GM23338 (cell line): ENCODE results near the gene PPCDC. TPM values are rescaled to one million over a fixed set of nuclear protein-coding genes. Genes with fewer than 3 reads are reported as not detected.

Experiments
- ATAC-seq: fragments of 200-7000 bp; cut with Tn5 transposase; 3 replicates; pipeline ENCODE4 v1.9.1; 2020
- DNase-seq: peaks from one replicate; pipeline ENCODE4 v3.0.0-alpha.2; 2015; ENCODE audit warnings: low spot score
- H2AFZ ChIP-seq: fragments of 200-600 bp; sonication (generic); 2 replicates; pipeline ENCODE4 v1.8.0; 2016; ENCODE audit warnings: antibody characterized with exemption, mild to moderate bottlenecking, moderate library complexity
- H3F3A ChIP-seq: fragments of 200-600 bp; sonication (generic); replicated peaks from 2 replicates; pipeline ENCODE4 v1.8.0; 2017; ENCODE audit warnings: antibody characterized with exemption, mixed run types, low read depth
- H3K27ac ChIP-seq: fragments of 200-600 bp; sonication (generic); 2 replicates; pipeline ENCODE4 v1.6.1; 2016; ENCODE audit warnings: low read depth
- H3K27me3 ChIP-seq: fragments of 200-600 bp; sonication (generic); 2 replicates; pipeline ENCODE4 v1.8.0; 2016; ENCODE audit warnings: mild to moderate bottlenecking, mixed run types, moderate library complexity; ENCODE audit not compliant: insufficient read depth
- H3K36me3 ChIP-seq: fragments of 200-600 bp; sonication (generic); 2 replicates; pipeline ENCODE4 v1.8.0; 2016; ENCODE audit warnings: mild to moderate bottlenecking; ENCODE audit not compliant: insufficient read depth
- H3K4me1 ChIP-seq: fragments of 200-600 bp; sonication (generic); 2 replicates; pipeline ENCODE4 v1.8.0; 2016; ENCODE audit warnings: mild to moderate bottlenecking, moderate library complexity; ENCODE audit not compliant: insufficient read depth
- H3K4me2 ChIP-seq: fragments of 200-600 bp; sonication (generic); 2 replicates; pipeline ENCODE4 v1.7.1; 2017; ENCODE audit warnings: mixed run types
- H3K4me3 ChIP-seq: fragments of 200-600 bp; sonication (generic); 2 replicates; pipeline ENCODE4 v1.6.1; 2016; ENCODE audit warnings: mixed run types
- H3K79me2 ChIP-seq: fragments of 200-600 bp; sonication (generic); replicated peaks from 2 replicates; pipeline ENCODE4 v1.8.0; 2017; ENCODE audit warnings: mild to moderate bottlenecking; ENCODE audit not compliant: insufficient read depth
- H3K9me2 ChIP-seq: fragments of 200-600 bp; sonication (generic); 2 replicates; pipeline ENCODE4 v1.8.0; 2017; ENCODE audit not compliant: insufficient read depth
- H4K20me1 ChIP-seq: fragments of 200-600 bp; sonication (generic); replicated peaks from 2 replicates; pipeline ENCODE4 v1.8.0; 2017; ENCODE audit warnings: mild to moderate bottlenecking; ENCODE audit not compliant: insufficient read depth
- H3K27ac Mint-ChIP-seq: 2 replicates; pipeline ENCODE4 v1.8.0; 2020; ENCODE audit warnings: inconsistent platforms, mild to moderate bottlenecking, moderate library complexity, mixed read lengths
- H3K27me3 Mint-ChIP-seq: 3 replicates; pipeline ENCODE4 v1.8.0; 2022; ENCODE audit warnings: low read depth, mild to moderate bottlenecking, moderate library complexity, mixed read lengths, inconsistent platforms; ENCODE audit not compliant: insufficient read depth, poor library complexity
- H3K36me3 Mint-ChIP-seq: 3 replicates; pipeline ENCODE4 v1.8.0; 2021; ENCODE audit warnings: low read depth, mild to moderate bottlenecking, inconsistent platforms, moderate library complexity, mixed read lengths
- H3K4me1 Mint-ChIP-seq: 3 replicates; pipeline ENCODE4 v1.8.0; 2020; ENCODE audit warnings: mild to moderate bottlenecking, inconsistent platforms, mixed read lengths
- H3K4me3 Mint-ChIP-seq: 3 replicates; pipeline ENCODE4 v1.8.0; 2021; ENCODE audit warnings: moderate library complexity, mild to moderate bottlenecking, inconsistent platforms, mixed read lengths
- H3K9me3 Mint-ChIP-seq: 3 replicates; pipeline ENCODE4 v1.8.0; 2020; ENCODE audit warnings: moderate library complexity, mild to moderate bottlenecking, inconsistent platforms, mixed read lengths
- CREB1 ChIP-seq: fragments of 250-450 bp; sonication (Bioruptor Pico); IDR thresholded peaks from 2 replicates; pipeline ENCODE4 v1.5.0; 2020; ENCODE audit warnings: low read depth, mild to moderate bottlenecking, moderate library complexity
- EZH2 ChIP-seq: fragments of 200-600 bp; sonication (generic); IDR thresholded peaks from one replicate; pipeline ENCODE4 v1.8.0; 2017; ENCODE audit warnings: antibody characterized with exemption, mild to moderate bottlenecking, low read depth; ENCODE audit not compliant: unreplicated experiment
- EZH2phosphoT487 ChIP-seq: fragments of 200-600 bp; sonication (generic); IDR thresholded peaks from one replicate; pipeline ENCODE4 v1.8.1; 2018; ENCODE audit warnings: antibody characterized with exemption; ENCODE audit not compliant: unreplicated experiment
- JUNB ChIP-seq: IDR thresholded peaks from one replicate; pipeline ENCODE4 v1.6.1; 2016; ENCODE audit warnings: antibody characterized with exemption; ENCODE audit not compliant: unreplicated experiment
- NANOG ChIP-seq: IDR thresholded peaks from 2 replicates; pipeline ENCODE4 v1.6.1; 2016; ENCODE audit warnings: antibody characterized with exemption, borderline replicate concordance
- POLR2AphosphoS5 ChIP-seq: IDR thresholded peaks from 2 replicates; pipeline ENCODE4 v1.6.1; 2016; ENCODE audit warnings: antibody characterized with exemption, low read depth
- STAT1 ChIP-seq: IDR thresholded peaks from one replicate; pipeline ENCODE4 v1.6.1; 2016; ENCODE audit warnings: antibody characterized with exemption; ENCODE audit not compliant: unreplicated experiment
- ZNF114 ChIP-seq: fragments of 250-450 bp; sonication (Bioruptor Pico); IDR thresholded peaks from 2 replicates; pipeline ENCODE4 v1.5.0; 2020; ENCODE audit warnings: mild to moderate bottlenecking, moderate library complexity
- ZNF331 ChIP-seq: fragments of 250-450 bp; sonication (Bioruptor Pico); IDR thresholded peaks from 2 replicates; pipeline ENCODE4 v1.5.0; 2020; ENCODE audit warnings: low read depth, mild to moderate bottlenecking, moderate library complexity
- polyA plus RNA-seq: library from polyadenylated mRNA; unstranded; fragments of >200 nt; fragmentation: Nextera tagmentation; extraction: Ambion mirVana; gene quantifications from 2 replicates; pipeline ENCODE4 v1.2.1, GENCODE V29; 2016
- total RNA-seq: library from RNA; depleted of rRNA; stranded (reverse); fragments of >200 nt; shearing (Covaris generic); gene quantifications from 2 replicates; pipeline ENCODE4 v1.2.3, GENCODE V29; 2014
- TF ChIP-seq, protein P1 (sequence below): IDR thresholded peaks from 2 replicates; pipeline ENCODE4 v1.6.1; 2016; ENCODE audit warnings: antibody characterized with exemption
- TF ChIP-seq, protein P2 (sequence below): fragments of 250-450 bp; sonication (Bioruptor Pico); IDR thresholded peaks from 2 replicates; pipeline ENCODE4 v1.5.0; 2020; ENCODE audit warnings: mild to moderate bottlenecking, moderate library complexity
- TF ChIP-seq, protein P3 (sequence below): IDR thresholded peaks from one replicate; pipeline ENCODE4 v1.6.1; 2018; ENCODE audit warnings: antibody characterized with exemption; ENCODE audit not compliant: unreplicated experiment
- TF ChIP-seq, protein P4 (sequence below), 2 experiments: fragments of 200-600 bp in 1 of 2; sonication (generic) in 1 of 2; conservative IDR thresholded peaks; 2 replicates each; pipeline versions ENCODE4 v1.5.1 to v1.6.1; 2016 to 2017; ENCODE audit warnings: antibody characterized with exemption in 2 of 2, low read depth in 2 of 2, mild to moderate bottlenecking in 2 of 2, moderate library complexity in 1 of 2

The PPCDC gene
- total and polyA plus RNA-seq, 2 experiments from 2014 or later = 17.8 to 40.2 TPM

DNA sequence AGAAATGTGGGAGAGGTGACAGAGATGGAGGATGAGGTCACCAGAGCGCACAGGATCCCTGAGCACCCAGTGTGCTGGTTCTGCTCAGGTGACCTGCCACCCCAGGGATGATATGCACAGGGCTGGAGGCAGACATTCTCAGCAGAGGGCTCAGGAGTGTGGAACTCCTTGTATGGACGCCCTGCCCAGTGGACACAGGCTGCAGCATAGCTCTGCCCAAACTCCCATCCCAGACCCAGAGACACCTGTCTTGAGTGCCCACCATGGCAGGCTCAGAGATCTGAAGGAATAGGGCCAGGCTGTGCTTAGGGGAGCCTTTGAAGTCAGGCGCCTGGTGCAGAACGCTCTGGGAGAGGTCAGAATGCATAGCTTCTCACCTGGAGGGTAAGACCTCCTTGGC lies 47.3 kb downstream of the PPCDC start:
- Histone ChIP-seq H3K4me1 (no peaks in the 10 kb centered on the region), H2AFZ (no peak overlapping the region), H3K36me3 (no peaks in the 10 kb centered on the region), H3K79me2 (no peaks in the 10 kb centered on the region), H3K4me3 (no peak overlapping the region), H4K20me1 (no peaks in the 10 kb centered on the region), H3K4me2 (no peak overlapping the region), H3K9me2 (no peaks in the 10 kb centered on the region), H3F3A (no peaks in the 10 kb centered on the region), H3K27me3 (no peaks in the 10 kb centered on the region), H3K27ac (no peak overlapping the region)
- Mint-ChIP-seq H3K4me1 (no peaks in the 10 kb centered on the region; the same call in 2 of the 3 replicates), H3K36me3 (peaks cover 20% of the 10 kb centered on the region), H3K4me3 (no peak overlapping the region), H3K27me3 (peaks cover 6% of the 10 kb centered on the region), H3K27ac (no peak overlapping the region), H3K9me3 (peaks cover 35% of the 10 kb centered on the region)
- TF ChIP-seq ZNF114 (CRISPR knock-in tag) = no peak
- TF ChIP-seq JUNB = no peak
- no peak for TF ChIP-seq STAT1
- TF ChIP-seq EZH2phosphoT487 = no peak
- TF ChIP-seq NANOG = no peak
- TF ChIP-seq, protein P1, sequence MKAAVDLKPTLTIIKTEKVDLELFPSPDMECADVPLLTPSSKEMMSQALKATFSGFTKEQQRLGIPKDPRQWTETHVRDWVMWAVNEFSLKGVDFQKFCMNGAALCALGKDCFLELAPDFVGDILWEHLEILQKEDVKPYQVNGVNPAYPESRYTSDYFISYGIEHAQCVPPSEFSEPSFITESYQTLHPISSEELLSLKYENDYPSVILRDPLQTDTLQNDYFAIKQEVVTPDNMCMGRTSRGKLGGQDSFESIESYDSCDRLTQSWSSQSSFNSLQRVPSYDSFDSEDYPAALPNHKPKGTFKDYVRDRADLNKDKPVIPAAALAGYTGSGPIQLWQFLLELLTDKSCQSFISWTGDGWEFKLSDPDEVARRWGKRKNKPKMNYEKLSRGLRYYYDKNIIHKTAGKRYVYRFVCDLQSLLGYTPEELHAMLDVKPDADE = no peak
- TF ChIP-seq, protein P2, sequence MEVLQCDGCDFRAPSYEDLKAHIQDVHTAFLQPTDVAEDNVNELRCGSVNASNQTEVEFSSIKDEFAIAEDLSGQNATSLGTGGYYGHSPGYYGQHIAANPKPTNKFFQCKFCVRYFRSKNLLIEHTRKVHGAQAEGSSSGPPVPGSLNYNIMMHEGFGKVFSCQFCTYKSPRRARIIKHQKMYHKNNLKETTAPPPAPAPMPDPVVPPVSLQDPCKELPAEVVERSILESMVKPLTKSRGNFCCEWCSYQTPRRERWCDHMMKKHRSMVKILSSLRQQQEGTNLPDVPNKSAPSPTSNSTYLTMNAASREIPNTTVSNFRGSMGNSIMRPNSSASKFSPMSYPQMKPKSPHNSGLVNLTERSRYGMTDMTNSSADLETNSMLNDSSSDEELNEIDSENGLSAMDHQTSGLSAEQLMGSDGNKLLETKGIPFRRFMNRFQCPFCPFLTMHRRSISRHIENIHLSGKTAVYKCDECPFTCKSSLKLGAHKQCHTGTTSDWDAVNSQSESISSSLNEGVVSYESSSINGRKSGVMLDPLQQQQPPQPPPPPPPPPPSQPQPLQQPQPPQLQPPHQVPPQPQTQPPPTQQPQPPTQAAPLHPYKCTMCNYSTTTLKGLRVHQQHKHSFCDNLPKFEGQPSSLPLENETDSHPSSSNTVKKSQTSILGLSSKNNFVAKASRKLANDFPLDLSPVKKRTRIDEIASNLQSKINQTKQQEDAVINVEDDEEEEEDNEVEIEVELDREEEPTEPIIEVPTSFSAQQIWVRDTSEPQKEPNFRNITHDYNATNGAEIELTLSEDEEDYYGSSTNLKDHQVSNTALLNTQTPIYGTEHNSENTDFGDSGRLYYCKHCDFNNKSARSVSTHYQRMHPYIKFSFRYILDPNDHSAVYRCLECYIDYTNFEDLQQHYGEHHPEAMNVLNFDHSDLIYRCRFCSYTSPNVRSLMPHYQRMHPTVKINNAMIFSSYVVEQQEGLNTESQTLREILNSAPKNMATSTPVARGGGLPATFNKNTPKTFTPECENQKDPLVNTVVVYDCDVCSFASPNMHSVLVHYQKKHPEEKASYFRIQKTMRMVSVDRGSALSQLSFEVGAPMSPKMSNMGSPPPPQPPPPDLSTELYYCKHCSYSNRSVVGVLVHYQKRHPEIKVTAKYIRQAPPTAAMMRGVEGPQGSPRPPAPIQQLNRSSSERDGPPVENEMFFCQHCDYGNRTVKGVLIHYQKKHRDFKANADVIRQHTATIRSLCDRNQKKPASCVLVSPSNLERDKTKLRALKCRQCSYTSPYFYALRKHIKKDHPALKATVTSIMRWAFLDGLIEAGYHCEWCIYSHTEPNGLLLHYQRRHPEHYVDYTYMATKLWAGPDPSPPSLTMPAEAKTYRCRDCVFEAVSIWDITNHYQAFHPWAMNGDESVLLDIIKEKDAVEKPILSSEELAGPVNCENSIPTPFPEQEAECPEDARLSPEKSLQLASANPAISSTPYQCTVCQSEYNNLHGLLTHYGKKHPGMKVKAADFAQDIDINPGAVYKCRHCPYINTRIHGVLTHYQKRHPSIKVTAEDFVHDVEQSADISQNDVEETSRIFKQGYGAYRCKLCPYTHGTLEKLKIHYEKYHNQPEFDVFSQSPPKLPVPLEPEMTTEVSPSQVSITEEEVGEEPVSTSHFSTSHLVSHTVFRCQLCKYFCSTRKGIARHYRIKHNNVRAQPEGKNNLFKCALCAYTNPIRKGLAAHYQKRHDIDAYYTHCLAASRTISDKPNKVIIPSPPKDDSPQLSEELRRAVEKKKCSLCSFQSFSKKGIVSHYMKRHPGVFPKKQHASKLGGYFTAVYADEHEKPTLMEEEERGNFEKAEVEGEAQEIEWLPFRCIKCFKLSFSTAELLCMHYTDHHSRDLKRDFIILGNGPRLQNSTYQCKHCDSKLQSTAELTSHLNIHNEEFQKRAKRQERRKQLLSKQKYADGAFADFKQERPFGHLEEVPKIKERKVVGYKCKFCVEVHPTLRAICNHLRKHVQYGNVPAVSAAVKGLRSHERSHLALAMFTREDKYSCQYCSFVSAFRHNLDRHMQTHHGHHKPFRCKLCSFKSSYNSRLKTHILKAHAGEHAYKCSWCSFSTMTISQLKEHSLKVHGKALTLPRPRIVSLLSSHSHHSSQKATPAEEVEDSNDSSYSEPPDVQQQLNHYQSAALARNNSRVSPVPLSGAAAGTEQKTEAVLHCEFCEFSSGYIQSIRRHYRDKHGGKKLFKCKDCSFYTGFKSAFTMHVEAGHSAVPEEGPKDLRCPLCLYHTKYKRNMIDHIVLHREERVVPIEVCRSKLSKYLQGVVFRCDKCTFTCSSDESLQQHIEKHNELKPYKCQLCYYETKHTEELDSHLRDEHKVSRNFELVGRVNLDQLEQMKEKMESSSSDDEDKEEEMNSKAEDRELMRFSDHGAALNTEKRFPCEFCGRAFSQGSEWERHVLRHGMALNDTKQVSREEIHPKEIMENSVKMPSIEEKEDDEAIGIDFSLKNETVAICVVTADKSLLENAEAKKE (CRISPR knock-in tag) = no peak
- no peak for TF ChIP-seq EZH2
- TF ChIP-seq, protein P3, sequence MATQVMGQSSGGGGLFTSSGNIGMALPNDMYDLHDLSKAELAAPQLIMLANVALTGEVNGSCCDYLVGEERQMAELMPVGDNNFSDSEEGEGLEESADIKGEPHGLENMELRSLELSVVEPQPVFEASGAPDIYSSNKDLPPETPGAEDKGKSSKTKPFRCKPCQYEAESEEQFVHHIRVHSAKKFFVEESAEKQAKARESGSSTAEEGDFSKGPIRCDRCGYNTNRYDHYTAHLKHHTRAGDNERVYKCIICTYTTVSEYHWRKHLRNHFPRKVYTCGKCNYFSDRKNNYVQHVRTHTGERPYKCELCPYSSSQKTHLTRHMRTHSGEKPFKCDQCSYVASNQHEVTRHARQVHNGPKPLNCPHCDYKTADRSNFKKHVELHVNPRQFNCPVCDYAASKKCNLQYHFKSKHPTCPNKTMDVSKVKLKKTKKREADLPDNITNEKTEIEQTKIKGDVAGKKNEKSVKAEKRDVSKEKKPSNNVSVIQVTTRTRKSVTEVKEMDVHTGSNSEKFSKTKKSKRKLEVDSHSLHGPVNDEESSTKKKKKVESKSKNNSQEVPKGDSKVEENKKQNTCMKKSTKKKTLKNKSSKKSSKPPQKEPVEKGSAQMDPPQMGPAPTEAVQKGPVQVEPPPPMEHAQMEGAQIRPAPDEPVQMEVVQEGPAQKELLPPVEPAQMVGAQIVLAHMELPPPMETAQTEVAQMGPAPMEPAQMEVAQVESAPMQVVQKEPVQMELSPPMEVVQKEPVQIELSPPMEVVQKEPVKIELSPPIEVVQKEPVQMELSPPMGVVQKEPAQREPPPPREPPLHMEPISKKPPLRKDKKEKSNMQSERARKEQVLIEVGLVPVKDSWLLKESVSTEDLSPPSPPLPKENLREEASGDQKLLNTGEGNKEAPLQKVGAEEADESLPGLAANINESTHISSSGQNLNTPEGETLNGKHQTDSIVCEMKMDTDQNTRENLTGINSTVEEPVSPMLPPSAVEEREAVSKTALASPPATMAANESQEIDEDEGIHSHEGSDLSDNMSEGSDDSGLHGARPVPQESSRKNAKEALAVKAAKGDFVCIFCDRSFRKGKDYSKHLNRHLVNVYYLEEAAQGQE = no peak
- TF ChIP-seq CREB1 (CRISPR knock-in tag) = no peak
- no peak for TF ChIP-seq POLR2AphosphoS5
- TF ChIP-seq, protein P4, sequence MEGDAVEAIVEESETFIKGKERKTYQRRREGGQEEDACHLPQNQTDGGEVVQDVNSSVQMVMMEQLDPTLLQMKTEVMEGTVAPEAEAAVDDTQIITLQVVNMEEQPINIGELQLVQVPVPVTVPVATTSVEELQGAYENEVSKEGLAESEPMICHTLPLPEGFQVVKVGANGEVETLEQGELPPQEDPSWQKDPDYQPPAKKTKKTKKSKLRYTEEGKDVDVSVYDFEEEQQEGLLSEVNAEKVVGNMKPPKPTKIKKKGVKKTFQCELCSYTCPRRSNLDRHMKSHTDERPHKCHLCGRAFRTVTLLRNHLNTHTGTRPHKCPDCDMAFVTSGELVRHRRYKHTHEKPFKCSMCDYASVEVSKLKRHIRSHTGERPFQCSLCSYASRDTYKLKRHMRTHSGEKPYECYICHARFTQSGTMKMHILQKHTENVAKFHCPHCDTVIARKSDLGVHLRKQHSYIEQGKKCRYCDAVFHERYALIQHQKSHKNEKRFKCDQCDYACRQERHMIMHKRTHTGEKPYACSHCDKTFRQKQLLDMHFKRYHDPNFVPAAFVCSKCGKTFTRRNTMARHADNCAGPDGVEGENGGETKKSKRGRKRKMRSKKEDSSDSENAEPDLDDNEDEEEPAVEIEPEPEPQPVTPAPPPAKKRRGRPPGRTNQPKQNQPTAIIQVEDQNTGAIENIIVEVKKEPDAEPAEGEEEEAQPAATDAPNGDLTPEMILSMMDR (conservative IDR thresholded peaks at IDR 0.05; ENCODE audit: low read depth in 2 of 2) = no peak
- TF ChIP-seq ZNF331 = no peak
- ATAC-seq = no peak
- no peak for DNase-seq
